SK-N-MC (cell line): Measurements from ENCODE around the gene IFI27L2.

ENCODE experiments used
- EZH2 ChIP-seq: fragments of 200-600 bp; sonication (generic); IDR thresholded peaks from one replicate; pipeline ENCODE4 v1.6.1; 2017; ENCODE audit warnings: antibody characterized with exemption
- POLR2AphosphoS5 ChIP-seq: IDR thresholded peaks from 2 replicates; pipeline ENCODE4 v1.6.1; 2012; ENCODE audit warnings: mild to moderate bottlenecking, low read depth, low read length, borderline replicate concordance

GRCh38 chr14:94135476-94135875 is 6.1 kb upstream of the IFI27L2 start:
- TF ChIP-seq EZH2 (no peak), POLR2AphosphoS5 (no peak)
